ENCODE data around the gene ERC2. TPM values are rescaled to one million over a fixed set of nuclear protein-coding genes. Genes with fewer than 3 reads are reported as not detected.

ERC2 gene
- polyA plus RNA-seq, 3 donors: not detected

DNA sequence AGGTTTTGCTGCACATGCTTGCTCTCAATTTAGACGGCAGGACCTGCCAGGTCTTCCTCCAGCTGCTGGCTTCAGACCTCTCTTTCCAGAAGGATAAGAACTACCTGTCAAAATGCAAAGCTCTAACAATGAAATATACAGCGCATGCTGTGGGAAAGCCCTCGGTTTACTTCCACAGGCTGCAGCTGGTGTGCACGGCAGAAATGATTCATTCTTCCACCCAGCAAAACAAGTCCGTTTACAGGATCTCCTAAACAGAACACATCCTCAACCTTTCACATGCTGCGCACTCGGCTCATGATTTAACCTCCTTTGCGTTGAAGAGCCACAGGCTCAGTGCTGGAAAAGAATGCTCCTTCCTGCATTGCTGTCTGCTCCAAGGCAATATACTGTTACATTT is 888.8 kb downstream of the ERC2 start:
- no peak overlapping the region for H3K27ac ChIP-seq (ENCODE audit: low read depth in 1 of 2, low read length in 2 of 2)
- TF ChIP-seq, protein P1, sequence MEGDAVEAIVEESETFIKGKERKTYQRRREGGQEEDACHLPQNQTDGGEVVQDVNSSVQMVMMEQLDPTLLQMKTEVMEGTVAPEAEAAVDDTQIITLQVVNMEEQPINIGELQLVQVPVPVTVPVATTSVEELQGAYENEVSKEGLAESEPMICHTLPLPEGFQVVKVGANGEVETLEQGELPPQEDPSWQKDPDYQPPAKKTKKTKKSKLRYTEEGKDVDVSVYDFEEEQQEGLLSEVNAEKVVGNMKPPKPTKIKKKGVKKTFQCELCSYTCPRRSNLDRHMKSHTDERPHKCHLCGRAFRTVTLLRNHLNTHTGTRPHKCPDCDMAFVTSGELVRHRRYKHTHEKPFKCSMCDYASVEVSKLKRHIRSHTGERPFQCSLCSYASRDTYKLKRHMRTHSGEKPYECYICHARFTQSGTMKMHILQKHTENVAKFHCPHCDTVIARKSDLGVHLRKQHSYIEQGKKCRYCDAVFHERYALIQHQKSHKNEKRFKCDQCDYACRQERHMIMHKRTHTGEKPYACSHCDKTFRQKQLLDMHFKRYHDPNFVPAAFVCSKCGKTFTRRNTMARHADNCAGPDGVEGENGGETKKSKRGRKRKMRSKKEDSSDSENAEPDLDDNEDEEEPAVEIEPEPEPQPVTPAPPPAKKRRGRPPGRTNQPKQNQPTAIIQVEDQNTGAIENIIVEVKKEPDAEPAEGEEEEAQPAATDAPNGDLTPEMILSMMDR (IDR thresholded peaks at IDR 0.05): no peak
- no peaks in the 10 kb centered on the region for H3K27me3 ChIP-seq (ENCODE audit: control insufficient read depth in 2 of 2, insufficient read depth in 2 of 2, low read length in 2 of 2)
- Mint-ChIP-seq H3K4me1 (no peaks in the 10 kb centered on the region), H3K36me3 (no peaks in the 10 kb centered on the region), H3K27me3 (ENCODE audit: low read depth in 3 of 3) (peaks cover 1 to 8% (median 7%) of the 10 kb centered on the region in 3 donors), H3K27ac (no peak overlapping the region), H3K4me3 (no peak overlapping the region), H3K9me3 (peaks cover 0 to 8% (median 4%) of the 10 kb centered on the region in 7 donors)
- H3K4me2 ChIP-seq (replicated peaks; ENCODE audit: extremely low read depth, low read length, poor library complexity, severe bottlenecking): no peak overlapping the region
- no peak for DNase-seq
- WGBS (ENCODE audit: insufficient coverage): 67% methylated on average over 5 of the region's 8 CpGs
- no peaks in the 10 kb centered on the region for H3K36me3 ChIP-seq (replicated peaks in 1 of 2; ENCODE audit: control insufficient read depth in 1 of 2, insufficient read depth in 2 of 2, low read length in 2 of 2)
- intact Hi-C loops (cut with micrococcal nuclease): no loop called here
- no peak overlapping the region for H3K4me3 ChIP-seq (replicated peaks in 1 of 3; ENCODE audit: low read depth in 2 of 3, low read length in 3 of 3)
- no peaks in the 10 kb centered on the region for H3K9me3 ChIP-seq (replicated peaks in 1 of 2; ENCODE audit: control insufficient read depth in 1 of 2, insufficient read depth in 1 of 2, low read length in 2 of 2)
- no peaks in the 10 kb centered on the region for H3K79me2 ChIP-seq (ENCODE audit: insufficient read depth, low read length)
- H3K4me1 ChIP-seq (ENCODE audit: control insufficient read depth in 1 of 2, insufficient read depth in 2 of 2, low read length in 2 of 2): no peaks in the 10 kb centered on the region
- H2AFZ ChIP-seq (ENCODE audit: insufficient read depth, low read depth, low read length, poor library complexity, severe bottlenecking): no peak overlapping the region
- no peak overlapping the region for H3K9ac ChIP-seq (ENCODE audit: insufficient read depth, low read length, poor library complexity, severe bottlenecking)
- no peaks in the 10 kb centered on the region for H4K20me1 ChIP-seq (ENCODE audit: insufficient read depth, low read length)

DNA sequence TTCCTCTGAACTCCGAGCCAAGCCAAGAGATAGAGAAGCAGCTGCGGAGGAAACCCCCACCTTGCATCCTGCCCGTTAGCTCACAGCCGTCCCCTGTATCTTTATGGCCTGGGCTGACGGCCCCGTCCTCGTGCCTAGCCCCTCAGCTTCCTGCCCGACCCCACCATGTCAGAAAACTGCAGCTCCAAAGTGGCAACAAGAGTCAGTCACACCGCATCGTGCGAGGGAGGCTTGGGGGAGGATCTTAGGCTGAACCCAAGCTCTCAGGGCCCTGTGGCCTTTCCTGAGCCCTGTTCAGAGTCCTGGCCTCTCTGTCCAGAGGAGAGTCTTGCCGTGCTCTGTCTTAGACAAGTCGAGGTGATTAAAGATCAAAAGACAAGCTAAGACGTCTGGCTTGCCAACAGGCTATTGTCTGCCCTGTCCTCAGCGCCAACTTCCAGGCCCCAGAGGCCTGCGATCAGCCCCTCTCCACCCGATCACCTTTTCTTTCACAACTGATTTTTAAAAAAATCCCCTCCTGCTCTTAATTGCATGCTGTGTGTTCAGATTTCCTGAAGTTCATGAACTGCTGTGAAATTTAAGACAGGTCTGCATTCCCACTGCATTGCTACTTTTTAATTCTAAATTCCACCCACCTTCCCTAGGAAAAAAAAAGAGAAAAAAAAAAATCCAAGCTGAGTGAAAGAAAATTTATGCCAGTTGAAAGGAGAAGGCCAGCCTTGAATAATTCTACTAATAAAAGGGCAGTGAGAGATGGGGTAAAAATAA is 891.5 kb downstream of the ERC2 start:
- H4K20me1 ChIP-seq (ENCODE audit: insufficient read depth, low read length): no peaks in the 10 kb centered on the region
- H3K4me1 ChIP-seq (ENCODE audit: control insufficient read depth in 1 of 2, insufficient read depth in 2 of 2, low read length in 2 of 2): no peaks in the 10 kb centered on the region
- TF ChIP-seq, protein P1 (IDR thresholded peaks at IDR 0.05): no peak
- peak overlapping the region in 1 of 7 donors; percentile 12 for H3K27ac Mint-ChIP-seq
- no peak for DNase-seq
- intact Hi-C loops (cut with micrococcal nuclease): no loop called here
- no peaks in the 10 kb centered on the region for H3K4me1 Mint-ChIP-seq
- H3K27me3 ChIP-seq (ENCODE audit: control insufficient read depth in 2 of 2, insufficient read depth in 2 of 2, low read length in 2 of 2): peaks cover 0 to 4% of the 10 kb centered on the region in 2 donors
- no peak overlapping the region for H3K4me3 Mint-ChIP-seq
- no peaks in the 10 kb centered on the region for H3K36me3 Mint-ChIP-seq
- 88% methylated on average over 16 of the region's 17 CpGs for WGBS (ENCODE audit: insufficient coverage)
- H3K27ac ChIP-seq (ENCODE audit: low read depth in 1 of 2, low read length in 2 of 2): no peak overlapping the region
- H3K4me3 ChIP-seq (replicated peaks in 1 of 3; ENCODE audit: low read depth in 2 of 3, low read length in 3 of 3): no peak overlapping the region
- H3K9me3 ChIP-seq (replicated peaks in 1 of 2; ENCODE audit: control insufficient read depth in 1 of 2, insufficient read depth in 1 of 2, low read length in 2 of 2): no peaks in the 10 kb centered on the region
- H3K9me3 Mint-ChIP-seq: peaks cover 0 to 6% (median 3%) of the 10 kb centered on the region in 7 donors
- peaks cover 3 to 12% (median 8%) of the 10 kb centered on the region in 3 donors for H3K27me3 Mint-ChIP-seq (ENCODE audit: low read depth in 3 of 3)
- H2AFZ ChIP-seq (ENCODE audit: insufficient read depth, low read depth, low read length, poor library complexity, severe bottlenecking): no peak overlapping the region
- no peak overlapping the region for H3K4me2 ChIP-seq (replicated peaks; ENCODE audit: extremely low read depth, low read length, poor library complexity, severe bottlenecking)
- H3K79me2 ChIP-seq (ENCODE audit: insufficient read depth, low read length): no peaks in the 10 kb centered on the region
- H3K36me3 ChIP-seq (replicated peaks in 1 of 2; ENCODE audit: control insufficient read depth in 1 of 2, insufficient read depth in 2 of 2, low read length in 2 of 2): no peaks in the 10 kb centered on the region
- H3K9ac ChIP-seq (ENCODE audit: insufficient read depth, low read length, poor library complexity, severe bottlenecking): no peak overlapping the region

Measured in CD14-positive monocyte (primary cell).